ENCODE data around the gene SLC29A3.

SLC29A3 gene

GRCh38 chr10:71349406-71349805 lies 30.3 kb downstream of the SLC29A3 start:
- DNase-seq (ENCODE audit: extremely low read depth, low read depth): no peak

GRCh38 chr10:71351087-71351486 lies 32.0 kb downstream of the SLC29A3 start:
- no peak for DNase-seq (ENCODE audit: extremely low read depth, low read depth)
- TF ChIP-seq, protein P1, sequence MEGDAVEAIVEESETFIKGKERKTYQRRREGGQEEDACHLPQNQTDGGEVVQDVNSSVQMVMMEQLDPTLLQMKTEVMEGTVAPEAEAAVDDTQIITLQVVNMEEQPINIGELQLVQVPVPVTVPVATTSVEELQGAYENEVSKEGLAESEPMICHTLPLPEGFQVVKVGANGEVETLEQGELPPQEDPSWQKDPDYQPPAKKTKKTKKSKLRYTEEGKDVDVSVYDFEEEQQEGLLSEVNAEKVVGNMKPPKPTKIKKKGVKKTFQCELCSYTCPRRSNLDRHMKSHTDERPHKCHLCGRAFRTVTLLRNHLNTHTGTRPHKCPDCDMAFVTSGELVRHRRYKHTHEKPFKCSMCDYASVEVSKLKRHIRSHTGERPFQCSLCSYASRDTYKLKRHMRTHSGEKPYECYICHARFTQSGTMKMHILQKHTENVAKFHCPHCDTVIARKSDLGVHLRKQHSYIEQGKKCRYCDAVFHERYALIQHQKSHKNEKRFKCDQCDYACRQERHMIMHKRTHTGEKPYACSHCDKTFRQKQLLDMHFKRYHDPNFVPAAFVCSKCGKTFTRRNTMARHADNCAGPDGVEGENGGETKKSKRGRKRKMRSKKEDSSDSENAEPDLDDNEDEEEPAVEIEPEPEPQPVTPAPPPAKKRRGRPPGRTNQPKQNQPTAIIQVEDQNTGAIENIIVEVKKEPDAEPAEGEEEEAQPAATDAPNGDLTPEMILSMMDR (IDR thresholded peaks at IDR 0.05; ENCODE audit: low read depth, low read length): no peak

More at GRCh38 chr10:71349406-71349805, 30.3 kb downstream of the SLC29A3 start:
- TF ChIP-seq, protein P1 (IDR thresholded peaks at IDR 0.05; ENCODE audit: low read depth, low read length): no peak

- no peak for DNase-seq (ENCODE audit: extremely low read depth, low read depth)
- TF ChIP-seq, protein P1 (IDR thresholded peaks at IDR 0.05; ENCODE audit: low read depth, low read length): no peak
Observed at GRCh38 chr10:71351628-71352319, 32.7 kb downstream of the SLC29A3 start.

DNA sequence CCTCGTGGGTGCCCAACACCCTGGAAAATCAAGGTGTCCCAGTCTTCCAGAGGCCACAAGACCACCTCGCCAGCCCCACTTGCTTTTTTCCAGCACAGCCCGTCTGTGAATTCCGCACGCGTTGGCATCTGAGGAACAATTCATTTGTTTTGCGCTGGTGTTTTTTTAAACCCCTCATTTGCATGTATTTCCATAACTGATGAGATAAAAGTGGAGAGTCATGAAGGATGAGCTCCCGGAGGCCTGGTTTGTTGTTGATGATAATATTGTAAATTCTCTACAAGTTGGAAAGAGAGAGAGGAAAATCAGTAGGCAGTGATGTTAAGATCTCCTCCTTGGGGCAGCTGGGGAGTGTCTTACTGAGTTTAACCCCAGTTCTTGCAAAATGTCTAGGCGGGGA lies 34.6 kb downstream of the SLC29A3 start:
- DNase-seq (ENCODE audit: extremely low read depth, low read depth): no peak
- TF ChIP-seq, protein P1 (IDR thresholded peaks at IDR 0.05; ENCODE audit: low read depth, low read length): no peak

- TF ChIP-seq, protein P1 (IDR thresholded peaks at IDR 0.05; ENCODE audit: low read depth, low read length): no peak
- DNase-seq (ENCODE audit: extremely low read depth, low read depth): no peak
Observed at GRCh38 chr10:71354776-71355175, 35.7 kb downstream of the SLC29A3 start.

DNA sequence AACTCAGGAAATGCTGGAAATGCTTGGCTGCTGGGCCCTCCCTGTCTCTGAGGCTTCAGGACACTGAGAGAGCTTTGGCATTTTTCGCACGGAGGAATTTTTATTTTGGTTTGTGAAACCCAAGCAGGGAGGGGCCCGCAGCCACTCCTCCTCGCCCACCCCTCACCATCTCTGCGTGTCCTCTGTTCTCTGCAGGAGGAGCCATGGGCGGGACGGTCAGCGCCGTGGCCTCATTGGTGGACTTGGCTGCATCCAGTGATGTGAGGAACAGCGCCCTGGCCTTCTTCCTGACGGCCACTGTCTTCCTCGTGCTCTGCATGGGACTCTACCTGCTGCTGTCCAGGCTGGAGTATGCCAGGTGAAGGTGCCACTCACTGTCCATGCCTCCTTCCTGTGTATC lies 36.8 kb downstream of the SLC29A3 start:
- no peak for DNase-seq (ENCODE audit: extremely low read depth, low read depth)
- TF ChIP-seq, protein P1 (IDR thresholded peaks at IDR 0.05; ENCODE audit: low read depth, low read length): no peak

GRCh38 chr10:71357792-71358265 lies 38.8 kb downstream of the SLC29A3 start:
- TF ChIP-seq, protein P1 (IDR thresholded peaks at IDR 0.05; ENCODE audit: low read depth, low read length): no peak
- no peak for DNase-seq (ENCODE audit: extremely low read depth, low read depth)

All from AG09319 (cell line).